A549 (cell line): ENCODE data around the gene S100A9. TPM values are rescaled to one million over a fixed set of nuclear protein-coding genes. Genes with fewer than 3 reads are reported as not detected.

Source experiments
- ATAC-seq, 2 experiments: fragments of 200-7000 bp in 1 of 2; fragments of >200 bp in 1 of 2; cut with Nextera tagmentation in 1 of 2; cut with Tn5 transposase in 1 of 2; 3 replicates each; pipeline versions ENCODE4 v1.8.0 to v1.9.1; 2018 to 2020; ENCODE audit warnings: mild to moderate bottlenecking in 1 of 2, moderate library complexity in 1 of 2
- CTCF ChIA-PET: fragments of 300-600 bp; sonication (Branson Sonifier 250); formaldehyde crosslinking; extraction: SDS; loops from one replicate; lab custom pipeline; 2021; ENCODE audit warnings: antibody characterized with exemption, inconsistent platforms; lab: Yijun Ruan, JAX
- POLR2A ChIA-PET: fragments of 350-600 bp; formaldehyde crosslinking; extraction: SDS; loops from one replicate; lab custom pipeline; 2021; ENCODE audit warnings: antibody characterized with exemption, inconsistent platforms; lab: Yijun Ruan, JAX
- DNase-seq, 2 experiments: peaks; one replicate each; pipeline versions ENCODE4 v3.0.0 to v3.0.0-alpha.2; 2011 to 2016; ENCODE audit warnings: low read depth in 1 of 2, low spot score in 1 of 2
- FAIRE-seq: peaks from 2 replicates; lab custom pipeline; 2011; peaks lifted over from hg19 to GRCh38; lab: Jason Lieb, UNC
- H3K27ac ChIP-seq, 2 experiments: fragments of >200 bp; sonication (Bioruptor Twin); formaldehyde crosslinking; 3 replicates each; pipeline ENCODE4 v1.5.1; 2016 to 2017
- H3K4me1 ChIP-seq: fragments of >200 bp; sonication (Bioruptor Twin); formaldehyde crosslinking; 3 replicates; pipeline ENCODE4 v1.6.1; 2016
- H3K4me2 ChIP-seq: fragments of >200 bp; sonication (Bioruptor Twin); formaldehyde crosslinking; 3 replicates; pipeline ENCODE4 v1.6.1; 2016
- H3K4me3 ChIP-seq: fragments of >200 bp; sonication (Bioruptor Twin); formaldehyde crosslinking; 3 replicates; pipeline ENCODE4 v1.5.1; 2016
- H3K9me3 ChIP-seq: fragments of >200 bp; sonication (Bioruptor Twin); formaldehyde crosslinking; 3 replicates; pipeline ENCODE4 v1.6.1; 2016
- BHLHE40 ChIP-seq: IDR thresholded peaks from 2 replicates; pipeline ENCODE4 v1.6.1; 2012; ENCODE audit warnings: low read depth, low read length, inconsistent platforms
- CEBPB ChIP-seq, 2 experiments: fragments of >200 bp in 1 of 2; sonication (Bioruptor Twin) in 1 of 2; formaldehyde crosslinking in 1 of 2; IDR thresholded peaks; 2 replicates each; pipeline ENCODE4 v1.6.1; 2012 to 2016
- CTCF ChIP-seq: fragments of >200 bp; sonication (Bioruptor Twin); formaldehyde crosslinking; IDR thresholded peaks from 3 replicates; pipeline ENCODE4 v1.5.1; 2016
- E2F6 ChIP-seq: IDR thresholded peaks from 2 replicates; pipeline ENCODE4 v1.6.1; 2012; ENCODE audit warnings: low read depth, borderline replicate concordance
- EHF ChIP-seq: fragments of 250-450 bp; sonication (Bioruptor Pico); IDR thresholded peaks from 2 replicates; pipeline ENCODE4 v1.5.0; 2020; ENCODE audit warnings: mild to moderate bottlenecking
- EHMT2 ChIP-seq: fragments of 200-600 bp; sonication (generic); IDR thresholded peaks from 2 replicates; pipeline ENCODE4 v1.6.1; 2016; ENCODE audit warnings: antibody characterized with exemption, low read depth, mild to moderate bottlenecking, moderate library complexity
- FOXS1 ChIP-seq: fragments of 250-450 bp; sonication (Bioruptor Pico); IDR thresholded peaks from 2 replicates; pipeline ENCODE4 v1.5.0; 2020; ENCODE audit warnings: mild to moderate bottlenecking, moderate library complexity
- HEYL ChIP-seq: fragments of 250-450 bp; sonication (Bioruptor Pico); IDR thresholded peaks from 2 replicates; pipeline ENCODE4 v1.8.0; 2021; ENCODE audit warnings: mild to moderate bottlenecking, moderate library complexity
- HOXA7 ChIP-seq: fragments of 250-450 bp; sonication (Bioruptor Pico); IDR thresholded peaks from 2 replicates; pipeline ENCODE4 v1.5.0; 2020; ENCODE audit warnings: mild to moderate bottlenecking, moderate library complexity
- HOXB5 ChIP-seq: fragments of 250-450 bp; sonication (Bioruptor Pico); IDR thresholded peaks from 2 replicates; pipeline ENCODE4 v1.5.0; 2020; ENCODE audit warnings: mild to moderate bottlenecking, moderate library complexity
- JUN ChIP-seq, 2 experiments: fragments of >200 bp; sonication (Bioruptor Twin); formaldehyde crosslinking; IDR thresholded peaks; 2 replicates in 1 of 2; 3 replicates in 1 of 2; pipeline ENCODE4 v1.6.1; 2016 to 2017
- JUNB ChIP-seq: fragments of >200 bp; sonication (Bioruptor Twin); formaldehyde crosslinking; IDR thresholded peaks from 2 replicates; pipeline ENCODE4 v1.6.1; 2016
- KDM1A ChIP-seq: fragments of 200-600 bp; sonication (generic); IDR thresholded peaks from 2 replicates; pipeline ENCODE4 v1.6.1; 2016; ENCODE audit warnings: low read depth, mild to moderate bottlenecking
- MAFK ChIP-seq: fragments of 450-650 bp; IDR thresholded peaks from 2 replicates; pipeline ENCODE4 v1.6.1; 2014; ENCODE audit not compliant: partially characterized antibody
- MYC ChIP-seq: IDR thresholded peaks from 2 replicates; pipeline ENCODE4 v1.6.1; 2012; ENCODE audit warnings: mild to moderate bottlenecking, inconsistent platforms, low read length, improper control_type of control experiment, borderline replicate concordance
- NPAS2 ChIP-seq: fragments of 250-450 bp; sonication (Bioruptor Pico); IDR thresholded peaks from 2 replicates; pipeline ENCODE4 v1.8.0; 2022; ENCODE audit warnings: mild to moderate bottlenecking, moderate library complexity, borderline replicate concordance
- PHF8 ChIP-seq: fragments of 200-600 bp; sonication (generic); IDR thresholded peaks from 2 replicates; pipeline ENCODE4 v1.6.1; 2016; ENCODE audit warnings: low read depth, mild to moderate bottlenecking, antibody characterized with exemption, moderate library complexity, borderline replicate concordance
- POLR2A ChIP-seq: IDR thresholded peaks from 2 replicates; pipeline ENCODE4 v1.6.1; 2012; ENCODE audit warnings: mild to moderate bottlenecking, low read length
- RAD21 ChIP-seq, 2 experiments: fragments of >200 bp in 1 of 2; sonication (Bioruptor Twin) in 1 of 2; formaldehyde crosslinking in 1 of 2; IDR thresholded peaks in 1 of 2; conservative IDR thresholded peaks in 1 of 2; 2 replicates in 1 of 2; 3 replicates in 1 of 2; pipeline ENCODE4 v1.6.1; 2012 to 2018; ENCODE audit warnings: inconsistent platforms in 1 of 2
- TP53 ChIP-seq: fragments of 250-450 bp; sonication (Bioruptor Pico); IDR thresholded peaks from 2 replicates; pipeline ENCODE4 v1.5.0; 2021; ENCODE audit warnings: mild to moderate bottlenecking, moderate library complexity
- USF2 ChIP-seq: fragments of 450-650 bp; IDR thresholded peaks from 2 replicates; pipeline ENCODE4 v1.6.1; 2014; ENCODE audit warnings: antibody characterized with exemption
- ZC3H11A ChIP-seq: fragments of 450-650 bp; IDR thresholded peaks from 2 replicates; pipeline ENCODE4 v1.6.1; 2014; ENCODE audit warnings: antibody characterized with exemption, mild to moderate bottlenecking
- WGBS: methylation state at CpG from one replicate; pipeline ENCODE4 v1.1.6; 2017; ENCODE audit errors: missing lambda C conversion rate; 5-methylcytosine and 5-hydroxymethylcytosine counted together
- polyA plus RNA-seq, 4 experiments: library from polyadenylated mRNA; depleted of rRNA in 3 of 4; stranded (reverse); fragments of >200 nt; fragmentation: RNase III in 1 of 4; extraction: RNeasy Plus Mini Kit Qiagen cat#74134 plus additional on column Dnase treatment in 1 of 4; gene quantifications; 2 replicates in 3 of 4; 3 replicates in 1 of 4; pipeline ENCODE4 v1.2.3, GENCODE V29; 2011 to 2017

S100A9 gene
- polyA plus RNA-seq, 2 of the 4 experiments (the other 2 are of a cell fraction): 0.90 to 3.1 TPM

GRCh38 chr1:153356392-153357075, 1.1 kb upstream of the S100A9 start:
- H3K27ac ChIP-seq: no peak overlapping the region

GRCh38 chr1:153357076-153357852, 390 bp upstream of the S100A9 start:
- FAIRE-seq (no peak), DNase-seq (no peak), ATAC-seq (no peak)
- H3K4me3 ChIP-seq: no peak overlapping the region
- H3K4me1 ChIP-seq: no peaks in the 10 kb centered on the region
- peak overlapping the region in 1 of 2 experiments; percentile 29; a peak in 1 of 6 replicates for H3K27ac ChIP-seq
- no peaks in the 10 kb centered on the region for H3K9me3 ChIP-seq
- CTCF ChIA-PET: interaction anchor here (0.6 to 13.2 kb wide), 11 partner anchors 8 to 535 kb away, joined by 3 to 731 read pairs (median 4); partner anchors contain the start of genes PGLYRP4 and S100A13
- WGBS: 39% methylated on average over 9 of the region's 10 CpGs
- no peak overlapping the region for H3K4me2 ChIP-seq
- TF ChIP-seq HOXB5 (CRISPR knock-in tag) (no peak), RAD21 (conservative IDR thresholded peaks at IDR 0.05 in 1 of 2, IDR thresholded peaks at IDR 0.05 in 1 of 2) (no peak), HEYL (CRISPR knock-in tag) (no peak), BHLHE40 (no peak), HOXA7 (CRISPR knock-in tag) (no peak), PHF8 (no peak), EHMT2 (no peak), JUN (IDR thresholded peaks at IDR 0.05) (no peak)
- POLR2A ChIA-PET: interaction anchor here (1.2 kb wide), 1 partner anchor 633 kb away, joined by 3 read pairs; the partner anchor contains the start of gene RPS27

More at GRCh38 chr1:153356392-153357075, 1.1 kb upstream of the S100A9 start:
- no peak for FAIRE-seq
- H3K4me1 ChIP-seq: no peaks in the 10 kb centered on the region
- no peak for ATAC-seq
- CTCF ChIA-PET: interaction anchor here (0.7 to 13.2 kb wide), 20 partner anchors 9 to 271 kb away, joined by 3 to 731 read pairs (median 6); partner anchors contain the start of genes S100A12 and S100A13
- TF ChIP-seq E2F6 (no peak), RAD21 (conservative IDR thresholded peaks at IDR 0.05 in 1 of 2, IDR thresholded peaks at IDR 0.05 in 1 of 2) (no peak), HOXB5 (CRISPR knock-in tag) (no peak), NPAS2 (CRISPR knock-in tag) (no peak), MAFK (no peak), USF2 (no peak), KDM1A (no peak), POLR2A (no peak), CEBPB (IDR thresholded peaks at IDR 0.05) (no peak), EHF (CRISPR knock-in tag) (no peak), HOXA7 (CRISPR knock-in tag) (no peak), TP53 (CRISPR knock-in tag) (no peak), MYC (no peak), JUNB (no peak), FOXS1 (CRISPR knock-in tag) (no peak), ZC3H11A (no peak), JUN (IDR thresholded peaks at IDR 0.05) (no peak), CTCF (no peak)
- TF ChIP-seq, all 56 proteins: peak for 0
- 57% methylated on average over 8 of the region's 8 CpGs for WGBS
- Histone ChIP-seq H3K9me3 (no peaks in the 10 kb centered on the region), H3K4me2 (no peak overlapping the region), H3K4me3 (no peak overlapping the region)
- POLR2A ChIA-PET: interaction anchor here (1.2 kb wide), 1 partner anchor 634 kb away, joined by 3 read pairs; the partner anchor contains the start of gene RPS27
- no peak for DNase-seq
